K562 (cell line): ENCODE data around the gene FAR2. TPM values are rescaled to one million over a fixed set of nuclear protein-coding genes. Genes with fewer than 3 reads are reported as not detected.

Experiments
- ARID3A ChIP-seq: IDR thresholded peaks from 2 replicates; pipeline ENCODE4 v1.6.1; 2012; ENCODE audit warnings: low read depth, low read length, improper control_type of control experiment, borderline replicate concordance
- BDP1 ChIP-seq: IDR thresholded peaks from 3 replicates; pipeline ENCODE4 v1.6.1; 2011; ENCODE audit not compliant: insufficient read length, insufficient read depth
- ELF1 ChIP-seq: fragments of 200-800 bp; sonication (Bioruptor generic); IDR thresholded peaks from 2 replicates; pipeline ENCODE4 v1.6.1; 2016; ENCODE audit warnings: missing genetic modification characterization, missing compliant biosample characterization
- EP300 ChIP-seq: IDR thresholded peaks from 2 replicates; pipeline ENCODE4 v1.6.1; 2012; ENCODE audit warnings: low read length, improper control_type of control experiment
- FOS ChIP-seq: IDR thresholded peaks from 3 replicates; pipeline ENCODE4 v1.6.1; 2011; ENCODE audit not compliant: insufficient read length; ENCODE audit errors: extremely low read depth
- FOXJ3 ChIP-seq: sonication (generic); formaldehyde crosslinking; IDR thresholded peaks from 2 replicates; pipeline ENCODE4 v1.4.0; 2020; ENCODE audit warnings: mild to moderate bottlenecking, missing genetic modification reagents
- HMG20A ChIP-seq: fragments of 450-650 bp; formaldehyde crosslinking; conservative IDR thresholded peaks from 2 replicates; pipeline ENCODE4 v1.4.0; 2020; ENCODE audit warnings: mild to moderate bottlenecking, mixed read lengths
- KDM1A ChIP-seq, 2 experiments: fragments of 450-650 bp; IDR thresholded peaks; 2 replicates each; pipeline ENCODE4 v1.6.1; 2016; ENCODE audit warnings: mild to moderate bottlenecking in 2 of 2
- MAFG ChIP-seq: fragments of 450-650 bp; conservative IDR thresholded peaks from 2 replicates; pipeline ENCODE4 v1.6.1; 2016; ENCODE audit warnings: missing genetic modification characterization, missing compliant biosample characterization
- PBX2 ChIP-seq, 2 experiments: IDR thresholded peaks in 1 of 2; conservative IDR thresholded peaks in 1 of 2; 2 replicates each; pipeline ENCODE4 v1.6.1; 2016; ENCODE audit warnings: low read depth in 2 of 2, mild to moderate bottlenecking in 1 of 2, missing compliant biosample characterization in 1 of 2, missing genetic modification characterization in 1 of 2, moderate library complexity in 1 of 2
- PHB2 ChIP-seq: fragments of 450-650 bp; IDR thresholded peaks from 2 replicates; pipeline ENCODE4 v1.6.1; 2017; ENCODE audit warnings: low read depth
- PURB ChIP-seq: sonication (generic); formaldehyde crosslinking; IDR thresholded peaks from 2 replicates; pipeline ENCODE4 v1.9.0; 2021; ENCODE audit warnings: low read depth, mild to moderate bottlenecking, missing genetic modification reagents
- RBFOX2 ChIP-seq: fragments of 200-400 bp; formaldehyde crosslinking; IDR thresholded peaks from 2 replicates; pipeline ENCODE4 v1.6.1; 2017; ENCODE audit warnings: low read depth, mild to moderate bottlenecking, low read length, moderate library complexity
- SETDB1 ChIP-seq: IDR thresholded peaks from one replicate; pipeline ENCODE4 v1.6.1; 2012; ENCODE audit warnings: low read length, control low read depth, inconsistent platforms
- SFPQ ChIP-seq: fragments of 200-400 bp; formaldehyde crosslinking; IDR thresholded peaks from 2 replicates; pipeline ENCODE4 v1.6.1; 2017; ENCODE audit warnings: mild to moderate bottlenecking, low read depth, low read length, moderate library complexity
- SLC30A9 ChIP-seq: fragments of 250-450 bp; sonication (Bioruptor Pico); IDR thresholded peaks from 2 replicates; pipeline ENCODE4 v1.8.0; 2022; ENCODE audit warnings: mild to moderate bottlenecking, moderate library complexity
- SNAPC5 ChIP-seq: fragments of 250-450 bp; sonication (Bioruptor Pico); IDR thresholded peaks from 2 replicates; pipeline ENCODE4 v1.8.0; 2021; ENCODE audit warnings: moderate library complexity, mild to moderate bottlenecking, inconsistent platforms
- YBX1 ChIP-seq: fragments of 450-650 bp; IDR thresholded peaks from 2 replicates; pipeline ENCODE4 v1.7.1; 2016; ENCODE audit warnings: mild to moderate bottlenecking
- ZNF511 ChIP-seq: sonication (generic); formaldehyde crosslinking; IDR thresholded peaks from 2 replicates; pipeline ENCODE4 v1.8.0; 2022; ENCODE audit warnings: mild to moderate bottlenecking, missing genetic modification reagents
- polyA plus RNA-seq, 8 experiments: library from polyadenylated mRNA; depleted of rRNA in 4 of 8; stranded (reverse) in 5 of 8; unstranded in 3 of 8; fragments of >200 nt; fragmentation: Nextera tagmentation in 2 of 8; fragmentation: Illumina TruSeq in 1 of 8; extraction: Ambion mirVana in 2 of 8; extraction: Trizol in 1 of 8; gene quantifications; 2 replicates each; pipeline versions ENCODE4 v1.2.1 to v1.2.3, GENCODE V29; 2011 to 2014; ENCODE audit warnings: inconsistent platforms in 1 of 8, missing spikeins in 1 of 8
- total RNA-seq, 7 experiments: library from RNA; depleted of rRNA in 6 of 7; stranded (reverse); fragments of >200 nt in 6 of 7; fragmentation: Illumina TruSeq in 2 of 7; extraction: Trizol in 2 of 7; gene quantifications; 2 replicates each; pipeline versions ENCODE4 v1.2.1 to v1.2.3, GENCODE V29; 2011 to 2021; ENCODE audit warnings: low replicate concordance in 1 of 7

Gene FAR2
- total and polyA plus RNA-seq, 9 of the 15 experiments (the other 6 are each of a cell fraction or from before 2014, with no cell fraction given), result 5.0 to 13.4 (median 8.5) TPM

- no peak for TF ChIP-seq SFPQ
- no peak for TF ChIP-seq SLC30A9 (CRISPR knock-in tag)
- TF ChIP-seq YBX1, result no peak
- peak; percentile 17 for TF ChIP-seq FOS
- no peak for TF ChIP-seq RBFOX2
- TF ChIP-seq BDP1, result no peak
- no peak for TF ChIP-seq HMG20A (CRISPR knock-in tag)
- peak; percentile 79 for TF ChIP-seq FOXJ3 (CRISPR knock-in tag)
- no peak for TF ChIP-seq ELF1
- no peak for TF ChIP-seq ZNF511
- no peak for TF ChIP-seq PBX2 (CRISPR knock-in tag; IDR thresholded peaks at IDR 0.05; ENCODE audit: low read depth)
- peak; percentile 67; the same call in 1 of the 2 replicates for TF ChIP-seq PBX2 (tag; conservative IDR thresholded peaks at IDR 0.05; ENCODE audit: low read depth)
- TF ChIP-seq MAFG (tag), result 0 out of 2 replicates have a peak, but pooled peaks have one; percentile 22
- no peak for TF ChIP-seq EP300
- TF ChIP-seq SETDB1, result no peak
- no peak for TF ChIP-seq SNAPC5 (CRISPR knock-in tag)
- no peak for TF ChIP-seq KDM1A (IDR thresholded peaks at IDR 0.05)
- TF ChIP-seq PHB2, result no peak
- no peak for TF ChIP-seq PURB (CRISPR knock-in tag)
- no peak for TF ChIP-seq ARID3A
Measured at GRCh38 chr12:29164477-29165393, 15.7 kb downstream of the FAR2 start (continued).
